22Rv1 (cell line): ENCODE results near the gene MICOS13.

Experiments
- ZFX ChIP-seq: fragments of 450-650 bp; IDR thresholded peaks from 2 replicates; pipeline ENCODE4 v1.6.1; 2017; ENCODE audit warnings: antibody characterized with exemption, borderline replicate concordance
- TF ChIP-seq, protein P1 (sequence below): fragments of 450-650 bp; IDR thresholded peaks from 2 replicates; pipeline ENCODE4 v1.5.1; 2017; ENCODE audit warnings: mild to moderate bottlenecking

DNA sequence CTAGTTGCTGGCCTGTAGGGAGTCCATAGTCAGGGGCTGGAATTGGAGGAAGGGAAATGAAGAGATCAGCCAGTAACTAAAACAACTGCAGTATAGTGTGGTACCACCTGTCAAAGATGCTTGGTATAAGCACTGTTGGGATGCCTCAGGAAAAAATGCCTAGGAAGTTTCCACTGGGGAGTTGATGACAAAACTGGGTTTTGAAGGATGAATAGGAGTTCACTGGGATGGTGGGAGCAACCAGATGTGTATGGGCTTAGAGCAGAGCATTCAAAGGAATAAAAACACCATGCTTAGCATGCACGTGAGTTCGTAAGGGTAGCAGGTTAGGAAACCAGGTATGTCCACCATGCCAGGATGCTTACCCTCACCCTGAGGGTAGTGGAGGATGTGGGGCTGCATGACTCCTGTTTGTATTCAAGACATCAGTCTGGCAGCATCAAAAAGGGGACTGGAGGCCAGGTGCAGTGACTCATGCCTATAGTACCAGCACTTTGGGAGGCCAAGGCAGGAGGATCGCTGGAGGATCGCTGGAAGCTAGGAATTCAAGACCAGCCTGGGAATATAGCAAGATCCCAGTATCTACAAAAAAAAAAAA, 47.2 kb upstream of the MICOS13 start:
- TF ChIP-seq, protein P1, sequence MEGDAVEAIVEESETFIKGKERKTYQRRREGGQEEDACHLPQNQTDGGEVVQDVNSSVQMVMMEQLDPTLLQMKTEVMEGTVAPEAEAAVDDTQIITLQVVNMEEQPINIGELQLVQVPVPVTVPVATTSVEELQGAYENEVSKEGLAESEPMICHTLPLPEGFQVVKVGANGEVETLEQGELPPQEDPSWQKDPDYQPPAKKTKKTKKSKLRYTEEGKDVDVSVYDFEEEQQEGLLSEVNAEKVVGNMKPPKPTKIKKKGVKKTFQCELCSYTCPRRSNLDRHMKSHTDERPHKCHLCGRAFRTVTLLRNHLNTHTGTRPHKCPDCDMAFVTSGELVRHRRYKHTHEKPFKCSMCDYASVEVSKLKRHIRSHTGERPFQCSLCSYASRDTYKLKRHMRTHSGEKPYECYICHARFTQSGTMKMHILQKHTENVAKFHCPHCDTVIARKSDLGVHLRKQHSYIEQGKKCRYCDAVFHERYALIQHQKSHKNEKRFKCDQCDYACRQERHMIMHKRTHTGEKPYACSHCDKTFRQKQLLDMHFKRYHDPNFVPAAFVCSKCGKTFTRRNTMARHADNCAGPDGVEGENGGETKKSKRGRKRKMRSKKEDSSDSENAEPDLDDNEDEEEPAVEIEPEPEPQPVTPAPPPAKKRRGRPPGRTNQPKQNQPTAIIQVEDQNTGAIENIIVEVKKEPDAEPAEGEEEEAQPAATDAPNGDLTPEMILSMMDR = no peak
- no peak for TF ChIP-seq ZFX
